GM23338 (cell line): ENCODE measurements around the gene SLC6A11. TPM values are rescaled to one million over a fixed set of nuclear protein-coding genes. Genes with fewer than 3 reads are reported as not detected.

ENCODE experiments used
- ATAC-seq: fragments of 200-7000 bp; cut with Tn5 transposase; 3 replicates; pipeline ENCODE4 v1.9.1; 2020
- DNase-seq: peaks from one replicate; pipeline ENCODE4 v3.0.0-alpha.2; 2015; ENCODE audit warnings: low spot score
- H2AFZ ChIP-seq: fragments of 200-600 bp; sonication (generic); 2 replicates; pipeline ENCODE4 v1.8.0; 2016; ENCODE audit warnings: antibody characterized with exemption, mild to moderate bottlenecking, moderate library complexity
- H3F3A ChIP-seq: fragments of 200-600 bp; sonication (generic); replicated peaks from 2 replicates; pipeline ENCODE4 v1.8.0; 2017; ENCODE audit warnings: antibody characterized with exemption, mixed run types, low read depth
- H3K27ac ChIP-seq: fragments of 200-600 bp; sonication (generic); 2 replicates; pipeline ENCODE4 v1.6.1; 2016; ENCODE audit warnings: low read depth
- H3K27me3 ChIP-seq: fragments of 200-600 bp; sonication (generic); 2 replicates; pipeline ENCODE4 v1.8.0; 2016; ENCODE audit warnings: mild to moderate bottlenecking, mixed run types, moderate library complexity; ENCODE audit not compliant: insufficient read depth
- H3K36me3 ChIP-seq: fragments of 200-600 bp; sonication (generic); 2 replicates; pipeline ENCODE4 v1.8.0; 2016; ENCODE audit warnings: mild to moderate bottlenecking; ENCODE audit not compliant: insufficient read depth
- H3K4me1 ChIP-seq: fragments of 200-600 bp; sonication (generic); 2 replicates; pipeline ENCODE4 v1.8.0; 2016; ENCODE audit warnings: mild to moderate bottlenecking, moderate library complexity; ENCODE audit not compliant: insufficient read depth
- H3K4me2 ChIP-seq: fragments of 200-600 bp; sonication (generic); 2 replicates; pipeline ENCODE4 v1.7.1; 2017; ENCODE audit warnings: mixed run types
- H3K4me3 ChIP-seq: fragments of 200-600 bp; sonication (generic); 2 replicates; pipeline ENCODE4 v1.6.1; 2016; ENCODE audit warnings: mixed run types
- H3K79me2 ChIP-seq: fragments of 200-600 bp; sonication (generic); replicated peaks from 2 replicates; pipeline ENCODE4 v1.8.0; 2017; ENCODE audit warnings: mild to moderate bottlenecking; ENCODE audit not compliant: insufficient read depth
- H3K9me2 ChIP-seq: fragments of 200-600 bp; sonication (generic); 2 replicates; pipeline ENCODE4 v1.8.0; 2017; ENCODE audit not compliant: insufficient read depth
- H4K20me1 ChIP-seq: fragments of 200-600 bp; sonication (generic); replicated peaks from 2 replicates; pipeline ENCODE4 v1.8.0; 2017; ENCODE audit warnings: mild to moderate bottlenecking; ENCODE audit not compliant: insufficient read depth
- H3K27ac Mint-ChIP-seq: 2 replicates; pipeline ENCODE4 v1.8.0; 2020; ENCODE audit warnings: inconsistent platforms, mild to moderate bottlenecking, moderate library complexity, mixed read lengths
- H3K27me3 Mint-ChIP-seq: 3 replicates; pipeline ENCODE4 v1.8.0; 2022; ENCODE audit warnings: low read depth, mild to moderate bottlenecking, moderate library complexity, mixed read lengths, inconsistent platforms; ENCODE audit not compliant: insufficient read depth, poor library complexity
- H3K36me3 Mint-ChIP-seq: 3 replicates; pipeline ENCODE4 v1.8.0; 2021; ENCODE audit warnings: low read depth, mild to moderate bottlenecking, inconsistent platforms, moderate library complexity, mixed read lengths
- H3K4me1 Mint-ChIP-seq: 3 replicates; pipeline ENCODE4 v1.8.0; 2020; ENCODE audit warnings: mild to moderate bottlenecking, inconsistent platforms, mixed read lengths
- H3K4me3 Mint-ChIP-seq: 3 replicates; pipeline ENCODE4 v1.8.0; 2021; ENCODE audit warnings: moderate library complexity, mild to moderate bottlenecking, inconsistent platforms, mixed read lengths
- H3K9me3 Mint-ChIP-seq: 3 replicates; pipeline ENCODE4 v1.8.0; 2020; ENCODE audit warnings: moderate library complexity, mild to moderate bottlenecking, inconsistent platforms, mixed read lengths
- EZH2 ChIP-seq: fragments of 200-600 bp; sonication (generic); IDR thresholded peaks from one replicate; pipeline ENCODE4 v1.8.0; 2017; ENCODE audit warnings: antibody characterized with exemption, mild to moderate bottlenecking, low read depth; ENCODE audit not compliant: unreplicated experiment
- POLR2AphosphoS5 ChIP-seq: IDR thresholded peaks from 2 replicates; pipeline ENCODE4 v1.6.1; 2016; ENCODE audit warnings: antibody characterized with exemption, low read depth
- REST ChIP-seq: IDR thresholded peaks from one replicate; pipeline ENCODE4 v1.6.1; 2018; ENCODE audit warnings: antibody characterized with exemption; ENCODE audit not compliant: unreplicated experiment
- STAT1 ChIP-seq: IDR thresholded peaks from one replicate; pipeline ENCODE4 v1.6.1; 2016; ENCODE audit warnings: antibody characterized with exemption; ENCODE audit not compliant: unreplicated experiment
- ZNF462 ChIP-seq: fragments of 250-450 bp; sonication (Bioruptor Pico); IDR thresholded peaks from 2 replicates; pipeline ENCODE4 v1.5.0; 2020; ENCODE audit warnings: mild to moderate bottlenecking, moderate library complexity
- polyA plus RNA-seq: library from polyadenylated mRNA; unstranded; fragments of >200 nt; fragmentation: Nextera tagmentation; extraction: Ambion mirVana; gene quantifications from 2 replicates; pipeline ENCODE4 v1.2.1, GENCODE V29; 2016
- total RNA-seq: library from RNA; depleted of rRNA; stranded (reverse); fragments of >200 nt; shearing (Covaris generic); gene quantifications from 2 replicates; pipeline ENCODE4 v1.2.3, GENCODE V29; 2014

Gene SLC6A11
- total and polyA plus RNA-seq, 2 experiments from 2014 or later = 0.47 to 1.1 TPM

- H3K36me3 ChIP-seq = no peaks in the 10 kb centered on the region
- TF ChIP-seq REST (no peak), POLR2AphosphoS5 (no peak), ZNF462 (no peak), STAT1 (no peak), EZH2 (no peak)
- no peak overlapping the region for H3K4me3 ChIP-seq
- no peak overlapping the region for H3K27ac Mint-ChIP-seq
- no peak overlapping the region for H2AFZ ChIP-seq
- H3K9me3 Mint-ChIP-seq = no peaks in the 10 kb centered on the region
- H3K9me2 ChIP-seq = no peaks in the 10 kb centered on the region
- H3K79me2 ChIP-seq = no peaks in the 10 kb centered on the region
- no peaks in the 10 kb centered on the region for H4K20me1 ChIP-seq
- H3F3A ChIP-seq = no peaks in the 10 kb centered on the region
- H3K27me3 Mint-ChIP-seq = peaks cover 6% of the 10 kb centered on the region
- H3K27ac ChIP-seq = no peak overlapping the region
- H3K4me2 ChIP-seq = no peak overlapping the region
- ATAC-seq (no peak), DNase-seq (no peak)
- no peaks in the 10 kb centered on the region for H3K36me3 Mint-ChIP-seq
- H3K4me3 Mint-ChIP-seq = no peak overlapping the region
- H3K27me3 ChIP-seq = no peaks in the 10 kb centered on the region
- H3K4me1 Mint-ChIP-seq = peaks cover 4% of the 10 kb centered on the region; the same call in 2 of the 3 replicates
- H3K4me1 ChIP-seq = no peaks in the 10 kb centered on the region
These were observed 138.7 kb downstream of the SLC6A11 start for GRCh38 chr3:10954740-10955139.
